HCT116 (cell line): ENCODE data around the gene CUL9. TPM values are rescaled to one million over a fixed set of nuclear protein-coding genes. Genes with fewer than 3 reads are reported as not detected.
A peak's percentile ranks its signal among the peaks of the same experiment; 100 is the strongest.

ENCODE experiments used
- ATAC-seq: fragments of 200-7000 bp; cut with Tn5 transposase; 2 replicates; pipeline ENCODE4 v1.9.1; 2020; ENCODE audit warnings: mild to moderate bottlenecking, moderate library complexity
- BruUV-seq: library from RNA; stranded (reverse); fragments of 400-500 nt; replicated peaks from 2 replicates; lab custom pipeline; 2021; lab: Mats Ljungman, UMichigan
- CTCF ChIA-PET: fragments of 300-600 bp; sonication (Branson Sonifier 250); formaldehyde crosslinking; loops from one replicate; lab custom pipeline; 2021; ENCODE audit warnings: antibody characterized with exemption; lab: Charles Lee
- POLR2A ChIA-PET: fragments of 300-600, 350-600 bp; sonication (Branson Sonifier 250); formaldehyde crosslinking; loops from one replicate; lab custom pipeline; 2021; ENCODE audit warnings: antibody characterized with exemption; lab: Charles Lee
- RAD21 ChIA-PET, 2 experiments: fragments of 300-600 bp; sonication (Branson Sonifier 250); formaldehyde crosslinking; loops; one replicate each; lab custom pipeline; 2023; ENCODE audit warnings: low total read pairs in 2 of 2; ENCODE audit not compliant: uncharacterized antibody in 2 of 2, unreplicated experiment in 2 of 2, low non-redundant PET in 1 of 2; lab: Charles Lee
- DNase-seq: peaks from one replicate; pipeline ENCODE4 v3.0.0-alpha.2; 2010; ENCODE audit warnings: low read depth, low spot score
- H2AFZ ChIP-seq: fragments of 200-600 bp; shearing (Covaris generic), sonication (generic); 2 replicates; pipeline ENCODE4 v1.6.1; 2017; ENCODE audit warnings: low read depth, mixed run types, mixed read lengths, antibody characterized with exemption, low read length; ENCODE audit not compliant: poor library complexity, severe bottlenecking
- H3K27ac ChIP-seq: 2 replicates; pipeline ENCODE4 v1.5.1; 2012; ENCODE audit warnings: low read depth, low read length
- H3K27me3 ChIP-seq: fragments of 200-600 bp; sonication (generic); 2 replicates; pipeline ENCODE4 v1.6.1; 2016; ENCODE audit warnings: mixed run types, low read length, mixed read lengths; ENCODE audit not compliant: insufficient read depth
- H3K36me3 ChIP-seq, 2 experiments: fragments of 200-500 bp in 1 of 2; fragments of 200-600 bp in 1 of 2; sonication (Bioruptor generic) in 1 of 2; sonication (generic) in 1 of 2; 2 replicates each; pipeline versions ENCODE4 v1.5.1 to v1.6.1; 2014 to 2016; ENCODE audit warnings: low read length in 2 of 2, inconsistent platforms in 1 of 2, mixed read lengths in 1 of 2, mixed run types in 1 of 2; ENCODE audit not compliant: insufficient read depth in 2 of 2, control insufficient read depth in 1 of 2
- H3K4me1 ChIP-seq, 2 experiments: fragments of 200-600 bp in 1 of 2; sonication (generic) in 1 of 2; 2 replicates each; pipeline versions ENCODE4 v1.5.1 to v1.6.1; 2012 to 2017; ENCODE audit warnings: low read length in 2 of 2, inconsistent platforms in 1 of 2, mild to moderate bottlenecking in 1 of 2, mixed read lengths in 1 of 2, mixed run types in 1 of 2, moderate library complexity in 1 of 2; ENCODE audit not compliant: insufficient read depth in 2 of 2, control insufficient read depth in 1 of 2
- H3K4me2 ChIP-seq: fragments of 200-600 bp; sonication (generic); 2 replicates; pipeline ENCODE4 v1.6.1; 2017; ENCODE audit warnings: mixed run types, low read length, mixed read lengths
- H3K4me3 ChIP-seq, 2 experiments: fragments of 200-600 bp in 1 of 2; sonication (generic) in 1 of 2; replicated peaks in 1 of 2; 2 replicates each; pipeline ENCODE4 v1.5.1; 2011 to 2016; ENCODE audit warnings: low read length in 2 of 2, control low read depth in 1 of 2, low read depth in 1 of 2, mild to moderate bottlenecking in 1 of 2, mixed read lengths in 1 of 2, mixed run types in 1 of 2
- H3K79me2 ChIP-seq: fragments of 200-600 bp; sonication (generic); 2 replicates; pipeline ENCODE4 v1.6.1; 2017; ENCODE audit warnings: mild to moderate bottlenecking, mixed run types, low read length, moderate library complexity, mixed read lengths; ENCODE audit not compliant: insufficient read depth
- H3K9ac ChIP-seq: fragments of 200-600 bp; sonication (generic); 2 replicates; pipeline ENCODE4 v1.6.1; 2016; ENCODE audit warnings: low read length, mixed read lengths
- H3K9me2 ChIP-seq: fragments of 200-600 bp; sonication (generic), shearing (Covaris generic); 2 replicates; pipeline ENCODE4 v1.6.1; 2017; ENCODE audit warnings: mixed run types, mild to moderate bottlenecking, moderate library complexity; ENCODE audit not compliant: insufficient read depth
- H3K9me3 ChIP-seq, 2 experiments: fragments of 200-500 bp in 1 of 2; fragments of 200-600 bp in 1 of 2; sonication (Bioruptor generic) in 1 of 2; sonication (generic) in 1 of 2; 2 replicates each; pipeline ENCODE4 v1.6.1; 2014 to 2017; ENCODE audit warnings: low read length in 2 of 2, mixed read lengths in 2 of 2, inconsistent platforms in 1 of 2, low read depth in 1 of 2, mild to moderate bottlenecking in 1 of 2, mixed run types in 1 of 2, moderate library complexity in 1 of 2; ENCODE audit not compliant: control insufficient read depth in 1 of 2, insufficient read depth in 1 of 2
- H4K20me1 ChIP-seq: fragments of 200-600 bp; sonication (generic), shearing (Covaris generic); 2 replicates; pipeline ENCODE4 v1.6.1; 2017; ENCODE audit warnings: mixed run types, mild to moderate bottlenecking, moderate library complexity; ENCODE audit not compliant: insufficient read depth
- CEBPB ChIP-seq: IDR thresholded peaks from 2 replicates; pipeline ENCODE4 v1.6.1; 2012; ENCODE audit warnings: low read depth
- CTCF ChIP-seq, 3 experiments: fragments of 200-600 bp in 1 of 3; sonication (generic) in 1 of 3; IDR thresholded peaks in 2 of 3; conservative IDR thresholded peaks in 1 of 3; 2 replicates each; pipeline ENCODE4 v1.5.1; 2012 to 2017; ENCODE audit warnings: low read depth in 2 of 3, low read length in 2 of 3, antibody characterized with exemption in 1 of 3, borderline replicate concordance in 1 of 3, control low read depth in 1 of 3, mild to moderate bottlenecking in 1 of 3, mixed read lengths in 1 of 3, mixed run types in 1 of 3, moderate library complexity in 1 of 3; ENCODE audit not compliant: insufficient read depth in 1 of 3
- EGR1 ChIP-seq: IDR thresholded peaks from 2 replicates; pipeline ENCODE4 v1.6.1; 2012; ENCODE audit warnings: low read depth
- ELF1 ChIP-seq: IDR thresholded peaks from 2 replicates; pipeline ENCODE4 v1.6.1; 2012; ENCODE audit warnings: low read depth, borderline replicate concordance
- EZH2 ChIP-seq: fragments of 200-600 bp; sonication (generic); IDR thresholded peaks from 2 replicates; pipeline ENCODE4 v1.6.1; 2017; ENCODE audit warnings: antibody characterized with exemption, mixed run types
- EZH2phosphoT487 ChIP-seq: fragments of 200-600 bp; IDR thresholded peaks from 2 replicates; pipeline ENCODE4 v1.6.1; 2018; ENCODE audit warnings: antibody characterized with exemption, borderline replicate concordance
- FOSL1 ChIP-seq: IDR thresholded peaks from 2 replicates; pipeline ENCODE4 v1.6.1; 2012; ENCODE audit warnings: low read depth
- JUND ChIP-seq: IDR thresholded peaks from 2 replicates; pipeline ENCODE4 v1.6.1; 2012
- MAX ChIP-seq: IDR thresholded peaks from 2 replicates; pipeline ENCODE4 v1.6.1; 2012
- POLR2AphosphoS5 ChIP-seq: IDR thresholded peaks from 2 replicates; pipeline ENCODE4 v1.6.1; 2011; ENCODE audit warnings: mild to moderate bottlenecking, low read depth, low read length, moderate library complexity
- RAD21 ChIP-seq: IDR thresholded peaks from 2 replicates; pipeline ENCODE4 v1.6.1; 2012; ENCODE audit warnings: low read depth, mild to moderate bottlenecking
- SIN3A ChIP-seq: IDR thresholded peaks from 2 replicates; pipeline ENCODE4 v1.6.1; 2012; ENCODE audit warnings: low read depth
- SP1 ChIP-seq: IDR thresholded peaks from 2 replicates; pipeline ENCODE4 v1.6.1; 2012; ENCODE audit warnings: low read depth
- SRF ChIP-seq: IDR thresholded peaks from 2 replicates; pipeline ENCODE4 v1.6.1; 2012; ENCODE audit warnings: low read depth
- TCF7L2 ChIP-seq: IDR thresholded peaks from 2 replicates; pipeline ENCODE4 v1.7.0; 2011; ENCODE audit warnings: borderline replicate concordance, inconsistent platforms; ENCODE audit not compliant: insufficient read depth, insufficient read length; ENCODE audit errors: extremely low read depth
- YY1 ChIP-seq: IDR thresholded peaks from 2 replicates; pipeline ENCODE4 v1.6.1; 2011; ENCODE audit warnings: low read length, low read depth, moderate library complexity, mild to moderate bottlenecking; ENCODE audit not compliant: insufficient replicate concordance; ENCODE audit errors: extremely low read depth
- ZBTB33 ChIP-seq: IDR thresholded peaks from 2 replicates; pipeline ENCODE4 v1.6.1; 2011; ENCODE audit warnings: mild to moderate bottlenecking, low read length, moderate library complexity; ENCODE audit not compliant: insufficient replicate concordance; ENCODE audit errors: extremely low read depth
- ZFX ChIP-seq: fragments of 450-650 bp; IDR thresholded peaks from 2 replicates; pipeline ENCODE4 v1.6.1; 2017
- intact Hi-C: fragments of 100-400 bp; cut with micrococcal nuclease; formaldehyde crosslinking; loops from 2 replicates; pipeline ENCODE4 v1.10.0; 2022
- total RNA-seq: library from RNA; stranded (reverse); gene quantifications from one replicate; pipeline ENCODE4 v1.2.1, GENCODE V29; 2021; ENCODE audit not compliant: unreplicated experiment

CUL9 gene
- total RNA-seq, 1 experiment from 2014 or later = 36.5 TPM

- H3K27ac ChIP-seq = no peak overlapping the region
- no peaks in the 10 kb centered on the region for H4K20me1 ChIP-seq
- H3K79me2 ChIP-seq = peaks cover 20% of the 10 kb centered on the region
- H3K4me2 ChIP-seq = no peak overlapping the region
- H3K9me3 ChIP-seq = no peaks in the 10 kb centered on the region
- ChIA-PET CTCF (no interaction called here), POLR2A (no interaction called here), RAD21 (interaction anchor here in 1 of 2 experiments (0.7 kb wide), 1 partner anchor 53 kb away, joined by 5 read pairs; no protein-coding TSS in a partner anchor)
- DNase-seq (no peak), ATAC-seq (no peak)
- H3K9ac ChIP-seq = no peak overlapping the region
- intact Hi-C loops = no loop called here
- H3K4me1 ChIP-seq = peaks cover 3 to 30% of the 10 kb centered on the region in 2 experiments
- no TSS peak for BruUV-seq
- H3K9me2 ChIP-seq = no peaks in the 10 kb centered on the region
- H3K4me3 ChIP-seq = no peak overlapping the region
- H3K27me3 ChIP-seq = no peaks in the 10 kb centered on the region
- TF ChIP-seq EGR1 = no peak
- no peak for TF ChIP-seq POLR2AphosphoS5
- TF ChIP-seq FOSL1 = no peak
- no peak for TF ChIP-seq YY1
- no peak for TF ChIP-seq CEBPB
- peaks cover 19 to 32% of the 10 kb centered on the region in 2 experiments for H3K36me3 ChIP-seq
- H2AFZ ChIP-seq = no peak overlapping the region
Observed at GRCh38 chr6:43180058-43180457, 1.9 kb upstream of the CUL9 start.

DNA sequence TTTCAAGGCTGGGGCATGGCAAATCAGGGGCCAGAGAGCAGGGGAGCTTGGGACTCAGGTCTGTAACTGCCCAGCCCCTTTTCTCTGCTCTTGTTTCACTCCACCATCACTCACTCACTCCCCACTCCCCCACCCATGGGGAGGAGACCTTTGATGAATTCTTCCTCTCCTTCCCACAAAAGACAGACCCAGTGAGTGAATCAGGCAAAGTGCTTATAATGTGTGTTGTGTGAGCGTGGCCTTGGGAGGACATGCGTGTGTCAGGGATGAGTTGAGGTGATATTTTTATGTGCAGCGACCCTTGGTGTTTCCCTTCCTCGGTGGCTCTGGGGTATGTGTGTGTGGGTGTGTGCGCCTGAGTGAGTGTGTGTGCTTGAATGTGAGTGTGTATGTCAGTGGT lies 1.0 kb upstream of the CUL9 start:
- Histone ChIP-seq H3K4me1 (peaks cover 2 to 28% of the 10 kb centered on the region in 2 experiments; a peak in 3 of 4 replicates), H3K4me3 (peak overlapping the region; percentile 78 to 92; a peak in 3 of 4 replicates), H3K36me3 (peaks cover 15 to 23% of the 10 kb centered on the region in 2 experiments; a peak in 3 of 4 replicates), H3K9me2 (no peaks in the 10 kb centered on the region), H4K20me1 (no peaks in the 10 kb centered on the region), H3K4me2 (peak overlapping the region; percentile 86), H3K27me3 (no peaks in the 10 kb centered on the region), H2AFZ (no peak overlapping the region), H3K9ac (peak overlapping the region; percentile 76; the same call in 1 of the 2 replicates), H3K79me2 (peaks cover 11% of the 10 kb centered on the region), H3K9me3 (no peaks in the 10 kb centered on the region), H3K27ac (peak overlapping the region; percentile 65)
- intact Hi-C loops = no loop called here
- ChIA-PET RAD21 (no interaction called here), CTCF (no interaction called here), POLR2A (interaction anchor here (0.5 kb wide), 1 partner anchor 300 kb away, joined by 6 read pairs; no protein-coding TSS in a partner anchor)
- BruUV-seq = no TSS peak
- DNase-seq (no peak), ATAC-seq (no peak)
- TF ChIP-seq SRF (no peak), MAX (no peak), POLR2AphosphoS5 (no peak), CEBPB (no peak), SIN3A (no peak), YY1 (no peak), FOSL1 (no peak), EZH2phosphoT487 (no peak), ZFX (no peak), RAD21 (no peak), SP1 (no peak), JUND (no peak), EGR1 (no peak), ZBTB33 (no peak), EZH2 (no peak), ELF1 (no peak), CTCF (IDR thresholded peaks at IDR 0.05 in 2 of 3, conservative IDR thresholded peaks at IDR 0.05 in 1 of 3; ENCODE audit: borderline replicate concordance in 1 of 3, insufficient read depth in 1 of 3, low read depth in 2 of 3, low read length in 2 of 3) (no peak), TCF7L2 (no peak)
